H1 (cell line): Measurements from ENCODE around the gene FOSL1. TPM values are rescaled to one million over a fixed set of nuclear protein-coding genes. Genes with fewer than 3 reads are reported as not detected.

Experiments
- ASH2L ChIP-seq: fragments of 200-600, 300-600 bp; sonication (generic); IDR thresholded peaks from one replicate; pipeline ENCODE4 v1.7.1; 2017; ENCODE audit warnings: low read length
- BRCA1 ChIP-seq: IDR thresholded peaks from 2 replicates; pipeline ENCODE4 v1.6.1; 2012; ENCODE audit warnings: low read depth, low read length, improper control_type of control experiment
- CBX5 ChIP-seq: fragments of 300-800, 300-1000 bp; sonication (generic); IDR thresholded peaks from 2 replicates; pipeline ENCODE4 v1.7.1; 2016; ENCODE audit warnings: antibody characterized with exemption, low read length, low read depth
- CBX8 ChIP-seq: fragments of 300-800, 300-1000 bp; sonication (generic); IDR thresholded peaks from 2 replicates; pipeline ENCODE4 v1.7.1; 2016; ENCODE audit warnings: low read depth, low read length, borderline replicate concordance
- CHD1 ChIP-seq: IDR thresholded peaks from 2 replicates; pipeline ENCODE4 v1.6.1; 2012; ENCODE audit warnings: low read depth, low read length, improper control_type of control experiment
- EGR1 ChIP-seq: IDR thresholded peaks from 2 replicates; pipeline ENCODE4 v1.6.1; 2011; ENCODE audit warnings: low read depth, low read length, borderline replicate concordance
- FOSL1 ChIP-seq: IDR thresholded peaks from 2 replicates; pipeline ENCODE4 v1.6.1; 2011; ENCODE audit warnings: mild to moderate bottlenecking, low read depth, low read length, moderate library complexity; ENCODE audit not compliant: insufficient read depth
- HDAC2 ChIP-seq, 2 experiments: fragments of 300-600 bp in 1 of 2; sonication (generic) in 1 of 2; IDR thresholded peaks; 2 replicates each; pipeline ENCODE4 v1.6.1; 2011 to 2012; ENCODE audit warnings: low read depth in 2 of 2, low read length in 2 of 2, mild to moderate bottlenecking in 2 of 2, moderate library complexity in 2 of 2, borderline replicate concordance in 1 of 2, inconsistent platforms in 1 of 2
- KDM4A ChIP-seq: IDR thresholded peaks from one replicate; pipeline ENCODE4 v1.7.1; 2012; ENCODE audit warnings: low read depth, mild to moderate bottlenecking, moderate library complexity, low read length, inconsistent platforms; ENCODE audit not compliant: severe bottlenecking
- NANOG ChIP-seq: IDR thresholded peaks from 2 replicates; pipeline ENCODE4 v1.6.1; 2011; ENCODE audit warnings: low read length, low read depth, mild to moderate bottlenecking, inconsistent platforms; ENCODE audit not compliant: insufficient read depth, poor library complexity, severe bottlenecking
- POU5F1 ChIP-seq: IDR thresholded peaks from 2 replicates; pipeline ENCODE4 v1.6.1; 2011; ENCODE audit warnings: low read depth, mild to moderate bottlenecking, low read length, moderate library complexity
- RBBP5 ChIP-seq: IDR thresholded peaks from 2 replicates; pipeline ENCODE4 v1.7.1; 2012; ENCODE audit warnings: low read depth, mild to moderate bottlenecking, inconsistent platforms, low read length, moderate library complexity, borderline replicate concordance
- RFX5 ChIP-seq: IDR thresholded peaks from 2 replicates; pipeline ENCODE4 v1.6.1; 2011; ENCODE audit warnings: low read depth, low read length, improper control_type of control experiment, borderline replicate concordance
- RXRA ChIP-seq: IDR thresholded peaks from 2 replicates; pipeline ENCODE4 v1.6.1; 2011; ENCODE audit warnings: low read depth, mild to moderate bottlenecking, low read length, moderate library complexity; ENCODE audit not compliant: insufficient read depth
- SIX5 ChIP-seq: IDR thresholded peaks from 2 replicates; pipeline ENCODE4 v1.6.1; 2011; ENCODE audit warnings: mild to moderate bottlenecking, low read depth, low read length
- SP2 ChIP-seq: IDR thresholded peaks from 2 replicates; pipeline ENCODE4 v1.6.1; 2012; ENCODE audit warnings: mild to moderate bottlenecking, low read length, inconsistent platforms
- SP4 ChIP-seq: IDR thresholded peaks from 2 replicates; pipeline ENCODE4 v1.6.1; 2012; ENCODE audit warnings: low read length, inconsistent platforms
- SRF ChIP-seq: IDR thresholded peaks from 2 replicates; pipeline ENCODE4 v1.6.1; 2011; ENCODE audit warnings: mild to moderate bottlenecking, low read depth, low read length, moderate library complexity
- SUZ12 ChIP-seq: fragments of 200-600 bp; sonication (generic); IDR thresholded peaks from 2 replicates; pipeline ENCODE4 v1.6.1; 2012; ENCODE audit warnings: mild to moderate bottlenecking, inconsistent platforms, low read length, moderate library complexity, mixed read lengths
- TBP ChIP-seq: IDR thresholded peaks from 2 replicates; pipeline ENCODE4 v1.6.1; 2011; ENCODE audit warnings: low read depth, low read length, improper control_type of control experiment
- YY1 ChIP-seq: IDR thresholded peaks from 2 replicates; pipeline ENCODE4 v1.6.1; 2011; ENCODE audit warnings: low read depth, mild to moderate bottlenecking, low read length
- polyA plus RNA-seq, 7 experiments: library from polyadenylated mRNA; depleted of rRNA in 3 of 7; stranded (reverse) in 5 of 7; unstranded in 2 of 7; fragments of >200 nt in 5 of 7; fragments of 200-250 nt in 2 of 7; gene quantifications; 1 replicate in 5 of 7; 2 replicates in 1 of 7; 4 replicates in 1 of 7; pipeline versions ENCODE4 v1.2.1 to v1.2.3, GENCODE V29; 2011 to 2013; ENCODE audit warnings: missing spikeins in 2 of 7, mixed read lengths in 2 of 7
- total RNA-seq: library from RNA; stranded (reverse); fragmentation: NEBNext Ultra II Directional; extraction: Animal tissue kit (Norgen Biotek cat#: 25700); gene quantifications from 2 replicates; pipeline ENCODE4 v1.2.1, GENCODE V29; 2021
- TF ChIP-seq, protein P1 (sequence below): IDR thresholded peaks from 2 replicates; pipeline ENCODE4 v1.6.1; 2012; ENCODE audit warnings: inconsistent platforms
- TF ChIP-seq, protein P2 (sequence below): IDR thresholded peaks from 2 replicates; pipeline ENCODE4 v1.6.1; 2012; ENCODE audit warnings: inconsistent platforms

The FOSL1 gene
- total and polyA plus RNA-seq, 2 of the 8 experiments (the other 6 are each of a cell fraction or from before 2014, with no cell fraction given) = 6.3 to 7.2 TPM

DNA sequence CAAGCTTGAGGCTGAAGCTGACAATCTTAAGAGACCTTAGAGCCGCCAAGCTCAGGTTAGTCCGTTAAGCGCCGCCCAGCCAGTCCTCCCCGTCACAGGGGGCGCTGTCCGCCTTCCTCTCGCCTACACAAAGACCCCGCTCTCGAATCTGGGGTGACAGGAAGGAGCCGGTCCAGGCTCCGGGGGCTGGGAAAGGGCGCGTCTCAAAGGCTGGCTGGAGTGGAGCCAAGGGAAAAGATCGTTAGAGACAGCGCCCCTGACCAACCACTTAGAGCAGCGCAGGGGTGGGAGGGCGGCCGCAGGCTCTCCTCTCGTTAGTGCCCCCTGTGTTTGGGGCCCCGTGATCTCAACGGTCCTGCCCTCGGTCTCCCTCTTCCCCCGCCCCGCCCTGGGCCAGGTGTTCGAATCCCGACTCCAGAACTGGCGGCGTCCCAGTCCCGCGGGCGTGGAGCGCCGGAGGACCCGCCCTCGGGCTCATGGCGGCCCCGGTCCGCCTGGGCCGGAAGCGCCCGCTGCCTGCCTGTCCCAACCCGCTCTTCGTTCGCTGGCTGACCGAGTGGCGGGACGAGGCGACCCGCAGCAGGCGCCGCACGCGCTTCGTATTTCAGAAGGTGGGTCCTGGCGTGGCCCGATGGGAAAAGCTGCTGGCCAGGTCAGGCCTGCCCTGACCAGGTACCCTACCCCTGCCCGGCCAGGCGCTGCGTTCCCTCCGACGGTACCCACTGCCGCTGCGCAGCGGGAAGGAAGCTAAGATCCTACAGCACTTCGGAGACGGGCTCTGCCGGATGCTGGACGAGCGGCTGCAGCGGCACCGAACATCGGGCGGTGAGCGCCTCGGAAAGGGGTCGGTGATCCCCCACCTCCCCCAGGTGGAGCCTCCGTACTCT is 39.7 kb downstream of the FOSL1 start, which contains the start of gene MUS81 (continued):
- TF ChIP-seq CBX8 = no peak
- no peak for TF ChIP-seq POU5F1
- no peak for TF ChIP-seq SUZ12
- peak; percentile 36 for TF ChIP-seq KDM4A
- TF ChIP-seq, protein P1, sequence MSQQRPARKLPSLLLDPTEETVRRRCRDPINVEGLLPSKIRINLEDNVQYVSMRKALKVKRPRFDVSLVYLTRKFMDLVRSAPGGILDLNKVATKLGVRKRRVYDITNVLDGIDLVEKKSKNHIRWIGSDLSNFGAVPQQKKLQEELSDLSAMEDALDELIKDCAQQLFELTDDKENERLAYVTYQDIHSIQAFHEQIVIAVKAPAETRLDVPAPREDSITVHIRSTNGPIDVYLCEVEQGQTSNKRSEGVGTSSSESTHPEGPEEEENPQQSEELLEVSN = no peak
- peak; percentile 77 for TF ChIP-seq SP2
- TF ChIP-seq FOSL1 = no peak
- peak; percentile 87 for TF ChIP-seq TBP
- peak; percentile 35 for TF ChIP-seq NANOG
- TF ChIP-seq, protein P2, sequence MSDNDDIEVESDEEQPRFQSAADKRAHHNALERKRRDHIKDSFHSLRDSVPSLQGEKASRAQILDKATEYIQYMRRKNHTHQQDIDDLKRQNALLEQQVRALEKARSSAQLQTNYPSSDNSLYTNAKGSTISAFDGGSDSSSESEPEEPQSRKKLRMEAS = peak; percentile 33
- 0 out of 2 replicates have a peak, but pooled peaks have one; percentile 11 for TF ChIP-seq YY1
- no peak for TF ChIP-seq SIX5
- TF ChIP-seq RXRA = no peak
- no peak for TF ChIP-seq RFX5
- TF ChIP-seq HDAC2 (IDR thresholded peaks at IDR 0.05; ENCODE audit: borderline replicate concordance in 1 of 2, low read depth in 2 of 2, low read length in 2 of 2) = peak; percentile 31 to 67; a peak in 2 of 4 replicates
- TF ChIP-seq CHD1 = no peak
- TF ChIP-seq RBBP5 = peak; percentile 3; the same call in 1 of the 2 replicates
- 0 out of 2 replicates have a peak, but pooled peaks have one; percentile 17 for TF ChIP-seq SRF
- peak; percentile 46 for TF ChIP-seq ASH2L
- no peak for TF ChIP-seq BRCA1
- TF ChIP-seq SP4 = peak; percentile 87
- no peak for TF ChIP-seq CBX5
- peak; percentile 87 for TF ChIP-seq EGR1
